CD4-positive, alpha-beta T cell treated with Interferon gamma for 1 hour (primary cell): ENCODE results near the gene LMX1B.
"Not testable (repeated sequence)": the region's sequence is repeated elsewhere in the genome, so short reads cannot be mapped to it uniquely, and the experiment has no call there.

Experiments
- DNase-seq: peaks from one replicate; pipeline ENCODE4 v3.0.0-alpha.2; 2020

LMX1B gene

DNA sequence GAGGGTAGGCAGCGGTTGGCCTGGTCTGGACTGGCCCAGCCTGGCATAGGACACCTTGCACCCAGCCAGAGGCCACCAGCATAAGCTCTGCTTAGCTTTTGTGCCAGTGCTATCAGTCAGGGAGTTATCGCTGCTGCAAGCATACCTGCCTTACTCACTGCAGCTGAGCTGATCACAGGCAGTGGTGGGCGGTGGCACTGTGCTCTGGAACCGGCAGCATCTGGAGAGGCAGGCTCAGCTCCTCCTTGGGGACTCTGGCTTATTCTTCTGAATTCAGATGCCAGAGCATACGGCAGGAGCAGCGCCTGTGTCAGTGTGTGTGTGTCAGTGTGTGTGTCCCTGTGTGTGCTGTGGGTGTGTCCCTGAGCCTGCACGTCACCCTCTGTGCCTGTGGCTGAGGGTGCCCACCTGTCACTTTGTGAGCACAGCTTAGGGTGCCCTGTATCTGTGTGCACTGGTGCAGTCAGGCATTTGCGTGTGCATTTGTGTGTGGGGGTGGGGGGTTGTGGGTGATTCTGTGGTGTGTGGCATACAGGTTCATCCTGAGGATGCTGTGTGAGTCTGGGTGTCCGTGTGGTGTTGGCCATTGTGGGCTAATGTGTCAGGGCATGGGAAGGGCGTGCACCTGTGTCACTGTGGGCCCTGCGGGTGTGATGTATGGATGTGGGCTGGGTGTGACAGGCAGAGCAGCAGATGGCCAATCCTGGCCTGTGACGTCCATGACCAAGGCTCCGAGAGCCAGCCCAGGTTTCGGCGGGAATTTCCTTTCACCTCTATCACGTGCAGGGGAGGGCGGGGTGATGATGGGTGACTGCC, 23.5 kb downstream of the LMX1B start:
- DNase-seq, result peak; percentile 79

DNA sequence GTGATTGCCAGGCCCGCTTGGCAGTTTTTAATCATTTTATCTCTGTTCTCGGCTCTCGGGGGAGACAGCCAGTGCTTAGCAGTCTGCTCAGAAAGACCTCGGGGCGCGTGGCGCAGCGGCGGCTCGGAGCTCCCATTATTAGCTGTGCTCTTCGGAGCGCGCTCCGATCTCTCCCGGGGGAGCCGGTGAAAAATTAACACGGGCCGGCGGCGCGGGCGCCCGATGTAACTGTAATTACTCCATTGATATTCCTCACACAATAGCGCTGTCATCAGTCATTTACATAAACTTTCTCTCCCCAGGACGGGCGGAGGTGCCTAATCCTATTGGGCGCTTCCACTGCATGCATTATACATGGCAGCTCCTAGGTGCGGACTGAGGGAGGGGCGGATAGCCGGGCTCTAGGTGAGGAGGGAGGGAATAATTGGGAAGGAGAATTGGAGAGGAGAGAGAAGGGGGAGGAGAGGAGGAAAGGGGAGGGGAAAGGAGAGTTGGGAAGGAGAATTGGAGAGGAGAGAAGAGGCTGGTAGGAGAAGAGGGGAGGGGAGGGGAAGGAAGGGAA, 24.9 kb downstream of the LMX1B start:
- no peak for DNase-seq

DNA sequence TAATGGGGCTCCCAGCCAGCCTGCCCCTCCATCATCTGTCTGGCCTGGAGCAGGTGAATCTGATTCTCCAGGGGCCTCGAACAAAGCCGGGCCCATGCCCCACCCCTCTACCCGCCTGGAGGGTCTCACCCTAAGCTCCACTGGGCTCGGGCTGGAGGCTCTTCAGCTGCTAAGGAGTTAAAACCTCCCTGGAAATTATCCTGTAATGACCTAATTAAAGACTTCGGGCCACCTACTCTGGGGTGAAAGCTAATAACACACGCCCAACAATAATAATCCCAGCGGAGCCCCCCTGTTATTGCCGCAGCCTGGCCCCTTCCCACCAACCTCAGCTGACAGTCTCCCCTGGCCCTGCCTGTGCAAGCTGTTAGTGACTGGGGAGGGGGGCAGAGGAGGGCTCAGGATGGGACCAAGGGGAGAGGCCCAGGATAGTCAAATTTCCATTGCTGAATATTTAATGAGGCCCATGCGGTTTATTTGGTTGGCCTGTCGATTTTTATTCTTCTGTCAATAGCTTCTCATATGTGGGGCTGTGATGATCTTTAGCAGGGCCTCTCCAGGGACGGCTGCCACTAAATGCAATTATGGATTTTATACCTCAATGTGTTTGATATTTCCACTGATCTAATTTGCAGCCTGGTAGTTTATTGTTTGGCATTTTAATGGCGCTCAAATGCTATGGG, 25.7 kb downstream of the LMX1B start:
- DNase-seq, result no peak

DNA sequence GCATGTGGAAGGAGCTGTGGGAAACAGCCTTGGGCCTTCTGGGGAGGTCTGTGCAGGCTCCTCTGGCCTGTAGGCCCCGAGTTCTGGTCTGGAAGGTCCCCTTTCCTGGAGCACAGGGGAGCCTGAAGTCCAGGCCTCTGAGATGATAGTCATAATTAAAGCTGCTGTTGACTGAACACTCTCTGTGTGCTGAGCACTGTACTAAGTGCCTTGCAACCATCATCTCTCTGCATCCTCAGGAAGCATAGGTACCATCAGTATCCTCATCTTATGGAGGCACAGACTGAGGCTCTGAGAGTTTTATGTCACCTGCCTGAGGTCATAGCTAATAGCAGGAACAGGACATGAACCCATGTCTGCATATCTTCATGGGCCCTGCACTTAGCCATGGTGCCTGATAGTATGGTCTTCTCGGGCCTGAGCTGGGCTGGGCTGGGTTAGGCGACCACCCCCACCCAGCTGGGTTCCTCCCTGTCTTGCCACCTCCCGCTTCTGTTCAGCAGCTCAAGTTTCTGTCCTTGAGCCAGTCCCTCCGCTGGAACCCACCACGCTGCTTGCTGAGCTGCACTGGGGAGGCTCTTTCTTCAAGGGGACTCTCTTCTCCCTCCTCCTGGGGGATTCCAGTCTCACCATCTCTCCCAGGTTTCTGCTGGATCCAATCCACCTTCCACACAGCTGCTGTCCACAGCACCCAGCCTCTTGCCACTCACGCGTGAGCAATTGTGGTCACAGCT, 27.6 kb downstream of the LMX1B start:
- no peak for DNase-seq

DNA sequence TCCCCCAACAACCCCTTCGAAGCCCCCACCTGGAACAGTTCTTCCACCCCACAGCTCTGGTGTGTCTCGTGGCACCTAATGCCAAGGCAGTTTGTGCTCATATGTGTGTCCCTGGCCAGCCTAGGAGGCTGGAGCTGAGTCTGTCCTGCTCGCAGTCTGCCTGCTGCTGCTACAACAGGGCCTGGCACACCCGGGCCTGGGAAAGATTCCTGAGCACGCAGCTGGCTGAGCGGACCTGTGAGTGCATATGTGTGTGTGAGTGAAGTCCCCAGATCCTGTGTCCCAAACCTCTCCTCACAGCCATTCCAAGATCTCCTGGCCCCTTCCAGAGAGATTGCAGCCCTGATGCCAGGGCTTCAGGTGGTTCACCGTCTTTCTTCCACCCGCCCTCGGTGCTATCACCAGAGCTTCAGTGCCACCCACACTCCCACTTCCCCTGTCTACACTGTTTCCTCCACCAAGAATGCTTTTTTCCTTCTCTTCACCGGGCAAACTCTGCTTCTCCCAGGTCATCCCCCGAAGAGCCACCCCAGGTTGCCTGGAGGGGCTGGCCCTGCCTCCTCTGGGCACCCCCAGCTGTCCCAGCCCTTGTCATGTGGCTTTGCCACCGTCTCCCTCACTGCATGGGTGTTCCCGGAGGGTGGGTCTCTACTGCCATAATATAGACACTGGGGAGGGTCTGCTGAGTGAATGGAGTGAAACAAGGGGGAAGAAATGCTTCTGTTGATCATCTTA, 28.4 kb downstream of the LMX1B start:
- no peak for DNase-seq

DNA sequence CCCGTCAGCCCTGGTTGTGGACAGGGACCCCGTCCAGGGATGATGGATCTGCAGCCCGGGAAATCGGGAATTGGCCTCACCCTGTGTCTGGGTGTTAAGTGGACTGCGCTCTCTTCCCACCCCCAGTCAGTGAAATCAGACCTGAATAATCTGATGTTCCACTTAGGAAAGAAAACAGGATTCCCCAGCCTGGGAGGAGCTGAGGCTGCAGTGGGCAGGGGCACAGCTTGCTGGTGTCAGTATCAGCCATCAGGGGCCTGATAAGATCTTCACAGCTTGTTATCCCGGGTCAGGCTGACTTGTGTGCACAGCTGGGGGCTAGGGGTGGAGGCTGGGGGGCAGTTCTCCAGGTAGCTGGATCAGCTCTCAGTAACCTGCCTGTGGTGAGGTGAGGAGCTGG, 29.1 kb downstream of the LMX1B start:
- no peak for DNase-seq

GRCh38 chr9:126643945-126644527, 30.3 kb downstream of the LMX1B start:
- no peak for DNase-seq

DNA sequence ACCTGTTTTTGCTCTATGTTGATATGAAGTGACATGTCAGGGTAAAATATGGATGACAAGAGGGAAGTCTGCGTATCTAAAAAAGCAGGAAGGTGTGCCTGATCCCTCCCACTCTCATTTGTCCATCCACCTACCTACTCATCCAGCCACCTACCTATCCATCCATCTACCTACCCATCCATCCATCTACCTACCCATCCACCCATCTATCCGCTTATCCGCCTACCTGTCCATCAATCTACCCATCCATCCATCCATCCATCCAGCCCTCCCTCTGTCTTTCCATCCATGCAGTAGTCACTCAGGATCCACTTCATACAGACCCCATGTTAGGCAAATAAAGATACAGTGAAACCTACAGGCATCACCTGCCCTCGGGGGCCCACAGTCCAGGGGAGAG, 32.4 kb downstream of the LMX1B start:
- no peak for DNase-seq

DNA sequence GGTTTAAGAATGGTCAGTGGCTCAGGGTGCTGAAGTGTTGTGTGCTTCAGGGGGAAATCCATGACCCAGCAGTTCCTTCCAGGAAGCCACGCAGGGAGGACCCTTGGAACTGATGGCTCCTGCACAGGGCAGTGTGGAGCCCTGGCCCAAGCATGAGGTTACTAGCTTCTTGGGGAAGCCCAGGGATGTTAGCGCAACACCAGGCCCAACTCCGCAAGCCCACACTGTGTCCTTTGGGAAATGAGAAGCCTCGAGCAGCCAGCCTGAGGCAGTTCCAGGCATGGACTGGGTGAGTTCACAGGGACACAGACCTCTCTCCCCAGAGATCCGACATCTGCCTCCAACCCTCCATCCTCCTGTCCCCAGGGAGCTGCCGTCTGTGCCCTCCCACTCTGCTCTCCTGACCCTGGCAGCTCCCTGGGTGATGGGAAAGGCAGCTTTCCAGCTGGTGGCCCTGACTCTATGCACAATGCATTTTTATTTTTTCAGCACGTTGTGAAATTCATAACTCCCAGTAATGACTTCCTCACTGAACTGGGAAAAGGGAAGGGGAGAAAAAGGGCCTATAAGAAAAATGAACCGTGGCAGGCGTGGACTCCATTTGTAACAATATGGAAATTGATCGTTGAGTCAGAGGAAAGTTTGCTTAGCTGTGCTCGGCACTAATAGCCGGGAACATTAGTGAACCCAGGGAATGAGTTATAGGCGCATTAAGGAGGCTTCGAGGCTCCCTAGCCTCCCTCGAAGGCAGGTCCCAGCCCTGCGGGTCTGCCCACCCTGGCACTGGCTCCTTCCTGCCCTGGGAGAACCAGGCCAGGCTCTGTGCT, 34.1 kb downstream of the LMX1B start:
- DNase-seq, result no peak

- DNase-seq, result no peak
These were observed 35.7 kb downstream of the LMX1B start for GRCh38 chr9:126649477-126649876.

DNA sequence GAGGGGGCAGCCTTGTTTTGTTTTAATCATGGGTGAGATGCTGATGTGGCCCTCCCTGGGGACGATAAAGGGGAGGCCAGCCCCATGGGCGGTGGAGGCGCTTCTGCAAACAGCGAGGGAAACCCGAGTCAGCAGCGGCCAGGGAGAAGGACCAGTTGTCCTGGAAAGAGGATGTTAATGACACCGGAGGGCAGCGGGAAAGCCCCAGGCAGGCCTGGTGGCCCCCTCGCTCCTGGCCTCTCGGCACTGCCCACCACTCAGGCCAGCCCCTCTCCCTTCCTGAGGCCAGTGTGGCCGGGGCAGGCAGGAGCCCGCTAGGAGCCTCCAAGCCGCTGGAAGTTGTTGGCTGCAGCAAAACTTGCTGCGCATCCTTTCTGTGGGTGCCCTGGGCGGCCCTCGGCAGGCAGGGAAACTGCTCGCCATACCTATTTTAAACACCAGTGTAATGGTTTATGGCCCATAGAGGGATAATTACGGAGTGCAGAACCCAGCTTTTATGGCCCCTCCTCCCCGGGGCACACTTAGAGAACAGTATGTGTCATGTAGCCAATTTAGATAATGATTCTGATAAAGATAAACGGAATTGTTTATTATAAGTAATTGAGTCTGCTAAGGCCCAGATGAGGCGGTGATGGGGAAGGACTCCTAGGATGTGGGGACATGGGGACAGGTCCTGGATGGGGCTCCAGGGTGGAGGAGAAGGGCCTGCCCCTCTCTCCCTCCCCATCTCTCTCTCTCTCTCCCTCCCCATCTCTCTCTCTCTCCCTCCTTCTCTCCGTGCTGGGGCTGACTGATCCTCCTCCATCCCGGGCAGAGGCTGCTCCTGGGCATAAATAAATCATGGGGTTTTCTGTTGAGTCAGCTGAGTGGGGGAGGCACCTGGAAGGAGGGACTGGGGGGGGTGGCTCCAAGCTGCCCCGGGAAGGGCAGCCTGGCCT, 36.9 kb downstream of the LMX1B start:
- no peak for DNase-seq

- no peak for DNase-seq
These were observed 38.4 kb downstream of the LMX1B start for GRCh38 chr9:126652140-126652582.

GRCh38 chr9:126654124-126654523, 40.4 kb downstream of the LMX1B start:
- DNase-seq, result no peak

- DNase-seq, result not testable (repeated sequence)
These were observed 42.5 kb downstream of the LMX1B start for GRCh38 chr9:126656214-126656613.

GRCh38 chr9:126658201-126658825, 44.6 kb downstream of the LMX1B start:
- DNase-seq, result no peak

GRCh38 chr9:126658956-126659555, 45.3 kb downstream of the LMX1B start:
- DNase-seq, result no peak

DNA sequence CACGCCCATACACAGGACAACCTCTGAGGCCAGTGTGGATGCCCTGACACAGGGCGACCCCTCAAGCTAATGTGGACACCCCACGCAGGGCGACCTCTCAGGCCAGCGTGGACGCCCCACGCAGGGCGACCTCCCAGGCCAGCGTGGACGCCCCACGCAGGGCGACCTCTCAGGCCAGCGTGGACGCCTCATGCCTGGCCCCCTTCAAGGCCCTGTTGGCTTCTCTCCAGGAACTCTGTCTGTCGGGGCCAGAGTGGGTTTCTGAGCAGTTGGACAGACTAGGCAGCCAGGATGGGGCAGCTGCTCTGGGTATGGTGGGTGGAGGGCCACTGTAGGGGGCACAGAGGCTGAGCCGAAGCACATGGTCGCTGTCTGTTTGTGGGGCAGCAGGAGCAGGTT, 47.4 kb downstream of the LMX1B start:
- no peak for DNase-seq

DNA sequence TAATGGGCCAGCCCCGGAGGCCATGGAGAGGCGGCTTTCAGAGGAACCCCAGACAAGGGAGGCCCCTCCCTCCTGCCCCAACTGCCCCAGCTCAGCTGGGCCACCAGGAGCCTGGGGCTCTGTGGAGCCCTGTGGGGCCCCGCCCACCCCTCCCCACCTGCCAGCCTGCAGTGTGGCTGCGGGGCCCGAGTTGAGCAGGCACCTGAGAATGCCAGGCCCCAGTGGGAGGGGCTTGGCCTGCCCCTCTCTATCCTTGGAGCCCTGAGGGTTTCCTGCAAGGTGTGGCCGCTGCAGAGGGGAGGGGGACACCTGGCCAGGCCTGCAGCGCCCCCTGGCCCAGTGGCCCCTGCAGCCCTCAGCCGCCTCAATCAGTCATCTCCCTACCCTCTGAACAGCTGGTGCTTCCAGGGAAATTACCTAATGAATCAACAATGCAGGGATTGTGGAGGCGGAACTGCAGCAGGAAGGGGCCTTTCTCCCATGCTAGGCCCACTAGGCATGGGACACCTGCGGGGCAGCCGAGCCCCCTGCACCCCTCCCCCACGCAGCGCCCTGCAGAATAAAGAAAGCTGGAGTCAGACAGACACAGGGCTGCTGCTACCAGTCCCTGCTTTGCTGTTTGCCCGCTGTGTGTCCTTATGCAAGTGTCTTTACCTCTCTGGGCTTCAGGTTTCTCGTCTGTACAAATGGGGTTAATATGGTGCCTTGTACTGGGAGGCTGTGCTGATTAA, 48.0 kb downstream of the LMX1B start:
- no peak for DNase-seq

DNA sequence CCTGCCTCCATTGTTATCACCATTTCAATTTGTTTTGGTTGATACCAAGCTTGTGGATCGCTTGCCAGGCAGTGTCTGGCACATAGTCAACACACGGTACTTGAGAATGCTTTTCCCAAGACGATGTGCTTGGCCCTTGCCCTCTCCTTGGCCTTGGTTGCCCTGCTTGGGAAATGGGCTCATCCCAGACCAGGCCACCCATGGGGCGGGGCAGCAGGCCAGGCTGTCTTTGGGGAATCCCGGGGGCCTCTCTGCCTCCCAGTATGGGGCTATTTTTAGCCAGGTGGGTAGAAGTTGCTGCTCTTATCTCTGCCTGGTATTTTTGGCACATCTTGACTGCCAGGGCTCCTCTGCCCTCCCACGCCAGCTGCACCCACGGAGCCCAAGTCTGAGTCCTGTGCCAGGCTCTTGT, 49.9 kb downstream of the LMX1B start:
- no peak for DNase-seq
